Measurements from ENCODE around the gene PHTF2.

PHTF2 gene

DNA sequence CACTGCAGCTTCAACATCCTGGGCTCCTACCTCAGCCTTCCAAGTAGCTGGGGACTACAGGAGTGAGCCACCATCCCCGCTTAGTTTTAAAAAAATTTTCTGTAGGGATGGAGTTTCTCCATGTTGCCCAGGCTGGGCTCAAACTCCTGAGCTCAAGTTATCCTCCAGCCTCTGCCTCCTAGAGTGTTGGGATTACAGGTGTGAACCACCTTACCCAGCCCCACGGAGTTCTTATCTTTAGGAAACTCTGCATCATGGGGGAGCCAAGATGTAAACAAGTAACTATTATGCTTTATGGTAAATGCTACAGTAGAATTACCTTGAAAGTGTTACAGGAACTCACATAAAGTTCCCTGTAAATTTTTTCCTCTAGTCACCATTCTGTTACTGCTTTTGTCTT, 65.3 kb downstream of the PHTF2 start:
- Histone ChIP-seq H2AFZ (ENCODE audit: low read length) (no peak overlapping the region), H3K9me3 (ENCODE audit: low read length) (no peaks in the 10 kb centered on the region), H3K4me2 (ENCODE audit: low read length) (no peak overlapping the region), H3K9me2 (ENCODE audit: low read depth, low read length) (no peaks in the 10 kb centered on the region), H3K27me3 (ENCODE audit: insufficient read depth, low read length) (no peaks in the 10 kb centered on the region), H3K36me3 (ENCODE audit: insufficient read depth, low read length) (no peaks in the 10 kb centered on the region), H3F3A (ENCODE audit: insufficient read depth, low read length) (no peaks in the 10 kb centered on the region), H3K79me2 (ENCODE audit: insufficient read depth, low read length) (peaks cover 28% of the 10 kb centered on the region; the same call in 1 of the 2 replicates), H3K27ac (ENCODE audit: low read depth, low read length, poor library complexity, severe bottlenecking) (no peak overlapping the region), H3K4me1 (ENCODE audit: insufficient read depth, low read length, severe bottlenecking) (peaks cover 9% of the 10 kb centered on the region), H3K4me3 (ENCODE audit: low read depth, low read length, poor library complexity, severe bottlenecking) (no peak overlapping the region), H3K9ac (ENCODE audit: low read length) (no peak overlapping the region), H4K20me1 (ENCODE audit: insufficient read depth, low read length) (no peaks in the 10 kb centered on the region)
- no peak for TF ChIP-seq EZH2 (IDR thresholded peaks at IDR 0.05; ENCODE audit: borderline replicate concordance, low read length)
- TF ChIP-seq, protein P1, sequence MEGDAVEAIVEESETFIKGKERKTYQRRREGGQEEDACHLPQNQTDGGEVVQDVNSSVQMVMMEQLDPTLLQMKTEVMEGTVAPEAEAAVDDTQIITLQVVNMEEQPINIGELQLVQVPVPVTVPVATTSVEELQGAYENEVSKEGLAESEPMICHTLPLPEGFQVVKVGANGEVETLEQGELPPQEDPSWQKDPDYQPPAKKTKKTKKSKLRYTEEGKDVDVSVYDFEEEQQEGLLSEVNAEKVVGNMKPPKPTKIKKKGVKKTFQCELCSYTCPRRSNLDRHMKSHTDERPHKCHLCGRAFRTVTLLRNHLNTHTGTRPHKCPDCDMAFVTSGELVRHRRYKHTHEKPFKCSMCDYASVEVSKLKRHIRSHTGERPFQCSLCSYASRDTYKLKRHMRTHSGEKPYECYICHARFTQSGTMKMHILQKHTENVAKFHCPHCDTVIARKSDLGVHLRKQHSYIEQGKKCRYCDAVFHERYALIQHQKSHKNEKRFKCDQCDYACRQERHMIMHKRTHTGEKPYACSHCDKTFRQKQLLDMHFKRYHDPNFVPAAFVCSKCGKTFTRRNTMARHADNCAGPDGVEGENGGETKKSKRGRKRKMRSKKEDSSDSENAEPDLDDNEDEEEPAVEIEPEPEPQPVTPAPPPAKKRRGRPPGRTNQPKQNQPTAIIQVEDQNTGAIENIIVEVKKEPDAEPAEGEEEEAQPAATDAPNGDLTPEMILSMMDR (IDR thresholded peaks at IDR 0.05; ENCODE audit: low read length), result no peak

DNA sequence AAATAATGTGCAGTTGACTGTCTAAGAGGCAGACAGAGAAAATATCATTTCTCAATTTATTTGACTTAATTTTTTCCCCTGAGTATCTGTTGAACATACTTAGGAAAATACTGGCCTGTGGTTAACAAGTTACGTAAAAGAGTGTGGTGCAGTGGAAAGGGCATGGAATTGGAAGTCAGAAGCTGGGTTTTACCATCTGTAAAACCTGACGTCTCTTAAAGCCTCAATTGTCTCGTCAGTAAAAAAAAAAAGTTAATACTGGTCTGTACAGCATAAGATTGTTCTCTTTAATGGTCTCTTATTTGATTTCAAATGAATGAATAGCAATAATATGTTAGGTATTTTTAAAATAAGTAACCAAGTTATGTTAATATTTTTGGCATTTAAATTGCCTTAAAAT, 67.8 kb downstream of the PHTF2 start:
- Histone ChIP-seq H3K4me3 (ENCODE audit: low read depth, low read length, poor library complexity, severe bottlenecking) (no peak overlapping the region), H3K9ac (ENCODE audit: low read length) (no peak overlapping the region), H3K9me2 (ENCODE audit: low read depth, low read length) (no peaks in the 10 kb centered on the region), H3K79me2 (ENCODE audit: insufficient read depth, low read length) (peaks cover 20% of the 10 kb centered on the region; the same call in 1 of the 2 replicates), H3K4me1 (ENCODE audit: insufficient read depth, low read length, severe bottlenecking) (no peaks in the 10 kb centered on the region), H3K9me3 (ENCODE audit: low read length) (0 out of 2 replicates have a peak, but pooled peaks cover 2% of the 10 kb centered on the region), H4K20me1 (ENCODE audit: insufficient read depth, low read length) (no peaks in the 10 kb centered on the region), H3K36me3 (ENCODE audit: insufficient read depth, low read length) (peaks cover 7% of the 10 kb centered on the region), H3K27me3 (ENCODE audit: insufficient read depth, low read length) (no peaks in the 10 kb centered on the region), H3K4me2 (ENCODE audit: low read length) (no peak overlapping the region), H2AFZ (ENCODE audit: low read length) (no peak overlapping the region), H3F3A (ENCODE audit: insufficient read depth, low read length) (no peaks in the 10 kb centered on the region), H3K27ac (ENCODE audit: low read depth, low read length, poor library complexity, severe bottlenecking) (no peak overlapping the region)
- TF ChIP-seq, protein P1 (IDR thresholded peaks at IDR 0.05; ENCODE audit: low read length), result no peak
- no peak for TF ChIP-seq EZH2 (IDR thresholded peaks at IDR 0.05; ENCODE audit: borderline replicate concordance, low read length)

DNA sequence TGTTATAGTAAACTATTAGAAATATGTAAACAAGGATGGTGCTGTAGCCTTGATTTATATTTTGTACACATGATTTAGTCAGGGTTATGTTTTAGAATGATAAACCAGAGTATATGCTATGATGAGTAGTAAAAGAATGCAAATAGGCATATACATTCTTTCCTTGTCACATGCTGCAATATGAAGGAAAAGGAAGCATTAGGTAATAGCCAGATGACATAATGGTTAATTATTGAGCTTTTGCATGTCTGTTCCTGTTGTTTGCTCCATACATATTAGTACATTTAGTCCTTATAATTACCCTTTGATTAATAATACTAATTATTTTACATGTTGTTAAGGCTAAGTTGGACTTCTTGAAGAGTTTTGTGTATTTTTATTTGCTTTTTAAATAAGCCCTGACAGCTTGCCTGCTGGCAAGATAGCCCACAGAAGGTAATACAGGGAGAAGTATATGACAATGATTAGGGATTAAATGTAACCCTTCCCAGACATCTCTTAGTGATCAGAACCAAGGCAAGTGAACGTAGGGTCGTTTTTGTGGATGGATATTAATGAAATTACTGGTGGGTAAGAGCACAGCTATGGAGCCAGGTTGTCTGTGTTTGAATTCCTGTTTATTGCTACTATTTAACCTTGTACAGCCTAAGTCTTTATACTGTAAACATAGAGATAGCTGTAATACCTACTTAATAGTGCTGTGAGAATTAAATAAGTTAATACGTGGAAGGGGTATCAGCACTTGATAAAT, 68.4 kb downstream of the PHTF2 start:
- Histone ChIP-seq H3K27me3 (ENCODE audit: insufficient read depth, low read length) (no peaks in the 10 kb centered on the region), H3K4me2 (ENCODE audit: low read length) (no peak overlapping the region), H3K4me3 (ENCODE audit: low read depth, low read length, poor library complexity, severe bottlenecking) (no peak overlapping the region), H3K4me1 (ENCODE audit: insufficient read depth, low read length, severe bottlenecking) (no peaks in the 10 kb centered on the region), H4K20me1 (ENCODE audit: insufficient read depth, low read length) (no peaks in the 10 kb centered on the region), H3K79me2 (ENCODE audit: insufficient read depth, low read length) (peaks cover 18% of the 10 kb centered on the region; the same call in 1 of the 2 replicates), H3K9me3 (ENCODE audit: low read length) (0 out of 2 replicates have a peak, but pooled peaks cover 2% of the 10 kb centered on the region), H2AFZ (ENCODE audit: low read length) (no peak overlapping the region), H3K27ac (ENCODE audit: low read depth, low read length, poor library complexity, severe bottlenecking) (no peak overlapping the region), H3K9me2 (ENCODE audit: low read depth, low read length) (no peaks in the 10 kb centered on the region), H3K9ac (ENCODE audit: low read length) (no peak overlapping the region), H3F3A (ENCODE audit: insufficient read depth, low read length) (no peaks in the 10 kb centered on the region), H3K36me3 (ENCODE audit: insufficient read depth, low read length) (peaks cover 10% of the 10 kb centered on the region)
- TF ChIP-seq EZH2 (IDR thresholded peaks at IDR 0.05; ENCODE audit: borderline replicate concordance, low read length), result no peak
- TF ChIP-seq, protein P1 (IDR thresholded peaks at IDR 0.05; ENCODE audit: low read length), result no peak
